Fibroblast of skin of right quadriceps (primary cell): Measurements from ENCODE around the gene CXCL9.

ENCODE experiments used
- DNase-seq: peaks from one replicate; pipeline ENCODE4 v3.0.0-alpha.2; 2013

CXCL9 gene

DNA sequence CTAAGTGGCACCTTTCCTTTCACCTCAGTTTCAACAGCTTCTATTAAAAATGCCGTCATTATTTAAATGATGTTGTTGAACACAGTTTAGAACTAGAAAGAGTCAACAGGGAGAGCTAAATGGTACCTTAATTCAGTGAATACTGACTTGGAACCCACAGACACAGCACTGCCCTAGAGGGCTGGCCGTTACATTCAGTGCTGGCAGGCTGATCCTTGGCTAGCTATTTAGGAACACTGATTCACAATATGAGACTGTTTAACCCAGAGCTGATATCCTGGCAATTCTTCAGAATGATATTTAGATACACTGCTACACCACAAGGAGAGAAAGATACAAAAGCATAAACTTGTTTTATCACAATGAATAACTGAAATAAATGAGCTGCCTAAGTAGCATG lies 53.8 kb downstream of the CXCL9 start:
- no peak for DNase-seq
